ENCODE data around the gene VMO1.

Gene VMO1

DNA sequence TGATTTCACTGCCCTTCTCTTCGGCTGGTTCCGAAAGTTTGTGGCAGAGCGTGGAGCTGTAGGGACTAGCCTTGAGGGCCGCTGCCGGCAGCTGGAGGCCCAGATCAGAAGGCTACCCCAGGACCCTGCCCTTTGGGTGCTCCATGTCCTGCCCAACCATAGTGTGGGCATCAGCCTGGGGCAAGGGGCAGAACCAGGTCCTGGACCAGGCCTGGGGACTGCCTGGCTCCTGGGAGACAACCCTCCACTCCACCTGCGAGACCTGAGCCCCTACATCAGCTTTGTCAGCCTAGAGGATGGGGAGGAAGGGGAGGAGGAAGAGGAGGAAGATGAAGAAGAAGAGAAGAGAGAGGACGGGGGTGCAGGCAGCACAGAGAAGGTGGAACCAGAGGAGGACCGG lies 45.6 kb downstream of the VMO1 start:
- Histone ChIP-seq H3K4me2 (ENCODE audit: low read length) (no peak overlapping the region), H3K4me1 (ENCODE audit: control insufficient read depth, low read length) (peaks cover 22% of the 10 kb centered on the region), H3K9me2 (replicated peaks; ENCODE audit: control insufficient read depth, low read length) (no peaks in the 10 kb centered on the region), H3K4me3 (ENCODE audit: low read length) (no peak overlapping the region), H3K36me3 (ENCODE audit: control insufficient read depth, low read length) (no peaks in the 10 kb centered on the region), H3K9me3 (ENCODE audit: control insufficient read depth, insufficient read depth, low read length) (no peaks in the 10 kb centered on the region), H3K27ac (ENCODE audit: low read depth, low read length) (no peak overlapping the region), H3K27me3 (ENCODE audit: control insufficient read depth, low read length) (peaks cover 35% of the 10 kb centered on the region), H4K20me1 (ENCODE audit: control insufficient read depth, insufficient read depth, low read depth, low read length) (no peaks in the 10 kb centered on the region; the same call in 1 of the 2 replicates), H3F3A (ENCODE audit: control insufficient read depth, insufficient read depth) (0 out of 2 replicates have a peak, but pooled peaks cover 2% of the 10 kb centered on the region), H3K79me2 (ENCODE audit: control insufficient read depth, low read length) (no peaks in the 10 kb centered on the region)
- TF ChIP-seq EZH2phosphoT487 (IDR thresholded peaks at IDR 0.05; ENCODE audit: borderline replicate concordance, low read length), result no peak
- TF ChIP-seq, protein P1, sequence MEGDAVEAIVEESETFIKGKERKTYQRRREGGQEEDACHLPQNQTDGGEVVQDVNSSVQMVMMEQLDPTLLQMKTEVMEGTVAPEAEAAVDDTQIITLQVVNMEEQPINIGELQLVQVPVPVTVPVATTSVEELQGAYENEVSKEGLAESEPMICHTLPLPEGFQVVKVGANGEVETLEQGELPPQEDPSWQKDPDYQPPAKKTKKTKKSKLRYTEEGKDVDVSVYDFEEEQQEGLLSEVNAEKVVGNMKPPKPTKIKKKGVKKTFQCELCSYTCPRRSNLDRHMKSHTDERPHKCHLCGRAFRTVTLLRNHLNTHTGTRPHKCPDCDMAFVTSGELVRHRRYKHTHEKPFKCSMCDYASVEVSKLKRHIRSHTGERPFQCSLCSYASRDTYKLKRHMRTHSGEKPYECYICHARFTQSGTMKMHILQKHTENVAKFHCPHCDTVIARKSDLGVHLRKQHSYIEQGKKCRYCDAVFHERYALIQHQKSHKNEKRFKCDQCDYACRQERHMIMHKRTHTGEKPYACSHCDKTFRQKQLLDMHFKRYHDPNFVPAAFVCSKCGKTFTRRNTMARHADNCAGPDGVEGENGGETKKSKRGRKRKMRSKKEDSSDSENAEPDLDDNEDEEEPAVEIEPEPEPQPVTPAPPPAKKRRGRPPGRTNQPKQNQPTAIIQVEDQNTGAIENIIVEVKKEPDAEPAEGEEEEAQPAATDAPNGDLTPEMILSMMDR (IDR thresholded peaks at IDR 0.05; ENCODE audit: low read depth, low read length, poor library complexity, severe bottlenecking), result no peak

DNA sequence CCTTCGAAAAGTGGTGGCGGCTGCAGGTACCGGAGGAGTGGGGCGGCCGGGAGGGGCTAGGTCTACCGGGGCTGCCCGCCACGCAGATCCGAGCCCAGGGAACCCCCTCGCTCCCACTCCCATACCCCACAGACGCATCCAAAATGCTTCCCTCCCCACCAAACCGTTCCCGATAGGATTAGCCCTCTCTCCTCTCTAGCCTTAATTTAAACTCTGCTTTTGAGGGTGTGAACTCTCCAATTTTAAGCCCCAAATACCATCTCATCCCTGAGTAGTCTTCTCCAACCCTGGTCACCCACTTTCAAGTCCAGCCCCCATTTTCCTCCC lies 46.2 kb downstream of the VMO1 start:
- Histone ChIP-seq H3K4me1 (ENCODE audit: control insufficient read depth, low read length) (peaks cover 22% of the 10 kb centered on the region), H3K9me2 (replicated peaks; ENCODE audit: control insufficient read depth, low read length) (no peaks in the 10 kb centered on the region), H3K4me2 (ENCODE audit: low read length) (peak overlapping the region; percentile 74), H3F3A (ENCODE audit: control insufficient read depth, insufficient read depth) (0 out of 2 replicates have a peak, but pooled peaks cover 2% of the 10 kb centered on the region), H3K27ac (ENCODE audit: low read depth, low read length) (no peak overlapping the region), H4K20me1 (ENCODE audit: control insufficient read depth, insufficient read depth, low read depth, low read length) (no peaks in the 10 kb centered on the region; the same call in 1 of the 2 replicates), H3K4me3 (ENCODE audit: low read length) (peak overlapping the region; percentile 62), H3K36me3 (ENCODE audit: control insufficient read depth, low read length) (no peaks in the 10 kb centered on the region), H3K27me3 (ENCODE audit: control insufficient read depth, low read length) (peaks cover 35% of the 10 kb centered on the region), H3K9me3 (ENCODE audit: control insufficient read depth, insufficient read depth, low read length) (no peaks in the 10 kb centered on the region), H3K79me2 (ENCODE audit: control insufficient read depth, low read length) (no peaks in the 10 kb centered on the region)
- TF ChIP-seq EZH2phosphoT487 (IDR thresholded peaks at IDR 0.05; ENCODE audit: borderline replicate concordance, low read length), result no peak; the same call in 1 of the 2 replicates
- TF ChIP-seq, protein P1 (IDR thresholded peaks at IDR 0.05; ENCODE audit: low read depth, low read length, poor library complexity, severe bottlenecking), result no peak

GRCh38 chr17:4739122-4740024 lies 46.8 kb downstream of the VMO1 start, which contains the start of the genes CXCL16 and ZMYND15:
TSS of gene CXCL16 (minus strand) at chr17:4739928. CDS start at chr17:4739339, 589 bp downstream.
TSS of gene ZMYND15 (plus strand) at chr17:4739833. CDS start at chr17:4740549, 716 bp downstream.
- Histone ChIP-seq H3K4me1 (ENCODE audit: control insufficient read depth, low read length) (peaks cover 22% of the 10 kb centered on the region), H3K9me3 (ENCODE audit: control insufficient read depth, insufficient read depth, low read length) (no peaks in the 10 kb centered on the region), H3K9me2 (replicated peaks; ENCODE audit: control insufficient read depth, low read length) (no peaks in the 10 kb centered on the region), H3F3A (ENCODE audit: control insufficient read depth, insufficient read depth) (0 out of 2 replicates have a peak, but pooled peaks cover 2% of the 10 kb centered on the region), H3K27ac (ENCODE audit: low read depth, low read length) (no peak within 1 kb of the TSS), H3K79me2 (ENCODE audit: control insufficient read depth, low read length) (no peaks in the 10 kb centered on the region), H3K4me3 (ENCODE audit: low read length) (peak within 1 kb of the TSS; percentile 62), H3K4me2 (ENCODE audit: low read length) (peak within 1 kb of the TSS; percentile 74), H3K36me3 (ENCODE audit: control insufficient read depth, low read length) (no peaks in the 10 kb centered on the region), H3K27me3 (ENCODE audit: control insufficient read depth, low read length) (peaks cover 35% of the 10 kb centered on the region), H4K20me1 (ENCODE audit: control insufficient read depth, insufficient read depth, low read depth, low read length) (no peaks in the 10 kb centered on the region; the same call in 1 of the 2 replicates)
- TF ChIP-seq, protein P1 (IDR thresholded peaks at IDR 0.05; ENCODE audit: low read depth, low read length, poor library complexity, severe bottlenecking), result no peak
- peak; percentile 71; the same call in 1 of the 2 replicates for TF ChIP-seq EZH2phosphoT487 (IDR thresholded peaks at IDR 0.05; ENCODE audit: borderline replicate concordance, low read length)
